ENCODE data around the gene TRIM23.
A peak's percentile ranks its signal among the peaks of the same experiment; 100 is the strongest.

The TRIM23 gene

DNA sequence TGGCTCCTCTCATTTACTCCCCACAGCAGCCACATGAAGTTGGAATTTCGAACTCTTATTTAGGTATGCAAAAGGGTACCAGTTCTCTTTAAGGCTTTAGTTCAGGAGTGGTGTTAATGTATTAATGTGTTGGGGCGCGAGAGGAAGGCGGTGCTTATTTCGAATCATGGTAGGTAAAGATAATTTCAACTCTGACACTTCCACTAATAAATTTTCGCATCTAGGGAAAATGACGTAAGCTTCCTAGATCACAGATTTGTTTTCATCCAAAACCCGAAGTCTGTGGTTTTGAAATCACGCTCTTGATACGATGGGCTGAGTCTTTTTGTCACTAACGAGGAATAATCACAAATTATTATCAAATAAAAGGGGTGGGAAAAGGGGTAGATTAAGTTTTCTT, 60.4 kb downstream of the TRIM23 start:
- no peak for DNase-seq

DNA sequence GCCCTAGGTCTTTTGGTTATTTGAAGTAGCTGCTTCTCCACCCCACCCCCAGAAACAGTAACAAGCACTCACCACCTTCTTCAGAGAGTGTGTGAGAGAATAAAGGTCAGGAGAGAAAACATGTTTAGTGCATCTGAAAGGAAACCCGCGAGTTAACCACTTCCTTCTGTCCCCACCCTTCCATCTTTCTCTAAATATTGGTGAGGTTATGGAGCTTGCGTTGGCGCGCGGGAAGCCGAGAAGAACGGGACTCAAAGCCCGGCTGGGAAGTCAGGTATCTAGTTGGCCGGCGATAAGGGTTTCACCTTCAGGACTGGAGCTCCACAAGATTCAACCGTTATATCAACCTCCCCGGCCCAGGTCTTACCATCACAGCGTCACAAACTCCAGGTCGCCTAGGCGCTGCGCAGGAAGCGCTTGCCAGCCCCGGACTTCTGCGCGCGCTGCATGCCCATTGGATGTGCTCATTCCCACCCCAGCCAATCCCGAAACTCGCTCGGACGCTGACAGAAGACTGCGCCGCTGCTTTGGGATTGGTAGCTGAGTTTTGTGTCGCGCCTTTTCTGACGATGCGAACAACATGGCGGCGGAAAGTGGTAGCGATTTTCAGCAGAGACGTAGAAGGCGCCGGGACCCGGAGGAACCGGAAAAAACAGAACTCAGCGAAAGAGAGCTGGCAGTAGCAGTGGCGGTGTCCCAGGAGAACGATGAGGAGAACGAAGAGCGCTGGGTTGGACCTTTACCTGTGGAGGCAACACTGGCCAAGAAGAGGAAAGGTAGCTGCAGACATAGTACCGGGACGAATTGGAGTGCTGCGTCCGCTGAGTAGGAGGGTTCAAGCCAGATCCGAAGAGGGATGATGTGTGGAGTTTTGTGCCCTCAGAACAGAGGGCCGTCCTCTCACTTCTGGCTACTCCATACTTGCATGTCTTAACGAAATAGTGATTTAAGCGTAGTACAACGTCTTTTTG, 61.1 kb downstream of the TRIM23 start, which contains the start of the genes CENPK and PPWD1:
Gene CENPK, minus strand, starts transcription at position 438 of the 971 bp plus-strand sequence. CDS start 8,261 bp downstream, outside the sequence.
Gene PPWD1, plus strand, starts transcription at position 566 of the 971 bp plus-strand sequence. Its CDS starts 15 bp downstream, at position 581.
- peak; percentile 97 for DNase-seq

DNA sequence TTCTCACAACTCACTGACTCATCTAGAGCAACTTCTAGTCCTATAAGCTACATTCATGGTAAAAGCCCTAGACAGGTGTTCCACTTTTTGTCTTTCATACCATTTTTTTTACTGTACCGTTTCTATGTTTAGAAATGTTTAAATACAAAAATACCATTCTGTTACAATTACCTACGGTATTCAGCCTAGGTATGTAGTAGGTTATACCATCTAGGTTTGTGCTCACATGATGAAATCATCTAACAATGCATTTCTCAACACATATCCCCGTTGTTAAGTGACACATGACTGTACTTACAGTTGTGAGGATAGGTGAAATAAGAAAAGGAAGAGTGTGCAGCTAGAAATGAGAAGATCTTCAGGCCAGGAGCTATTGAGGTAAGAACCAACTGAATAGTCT, 67.4 kb downstream of the TRIM23 start:
- no peak for DNase-seq

- no peak for DNase-seq
Observed at GRCh38 chr5:65556181-65556580, 68.0 kb downstream of the TRIM23 start.

GRCh38 chr5:65555287-65555686, 68.8 kb downstream of the TRIM23 start:
- peak; percentile 4 for DNase-seq

GRCh38 chr5:65553941-65554340, 70.2 kb downstream of the TRIM23 start:
- no peak for DNase-seq

DNA sequence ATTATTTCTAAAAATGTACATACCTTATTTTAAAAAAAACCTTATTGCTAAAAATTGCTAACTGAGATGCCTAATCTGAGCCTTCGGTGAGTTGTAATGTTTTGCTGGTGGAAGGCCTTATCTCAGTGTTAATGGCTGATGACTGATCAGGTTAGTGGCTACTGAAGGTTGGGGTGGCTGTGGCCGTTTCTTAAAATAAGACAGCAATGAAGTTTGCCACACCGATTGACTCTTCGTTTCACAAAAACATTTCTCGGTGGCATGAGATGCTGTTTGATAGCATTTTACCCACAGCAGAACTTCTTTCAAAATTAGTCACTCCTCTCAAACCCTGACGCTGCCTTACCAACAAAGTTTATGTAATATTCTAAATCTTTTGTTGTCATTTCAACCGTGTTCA, 75.9 kb downstream of the TRIM23 start:
- DNase-seq, result no peak

DNA sequence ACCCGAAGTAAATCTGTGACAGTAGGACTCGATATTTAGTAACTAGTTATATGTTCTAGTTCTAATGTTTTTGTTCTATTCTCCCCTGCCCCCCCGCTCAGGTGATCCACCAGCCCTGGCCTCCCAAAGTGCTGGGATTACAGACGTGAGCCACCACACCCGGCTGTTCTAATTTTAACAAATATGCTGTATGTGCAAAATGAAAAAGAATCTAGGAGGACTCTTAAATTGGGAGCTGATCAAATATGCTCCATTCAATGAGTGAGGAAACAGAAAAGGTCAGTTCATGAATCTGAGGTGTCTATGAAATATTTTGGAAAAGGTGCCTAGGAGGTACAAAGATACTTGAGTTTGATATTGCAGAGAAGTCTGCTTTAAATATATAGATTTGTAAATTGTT, 78.0 kb downstream of the TRIM23 start:
- DNase-seq, result no peak

DNA sequence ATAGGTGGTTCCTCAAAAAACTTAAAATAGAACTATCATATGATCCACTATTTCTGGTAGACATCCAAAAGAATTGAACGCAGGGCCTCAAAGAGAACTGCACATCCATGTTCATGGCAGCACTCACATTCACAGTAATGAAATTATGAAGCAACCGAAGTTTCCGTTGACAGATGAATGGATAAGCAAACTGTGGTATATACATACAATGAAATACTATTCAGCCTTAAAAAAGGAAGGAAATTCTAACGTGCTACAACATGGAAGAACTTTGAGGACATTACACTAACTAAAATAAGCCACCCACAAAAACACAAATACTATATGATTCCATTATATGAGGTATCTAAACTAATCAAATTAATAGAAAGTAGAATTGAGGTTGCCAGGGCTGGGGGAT, 79.7 kb downstream of the TRIM23 start:
- DNase-seq, result no peak

GRCh38 chr5:65539827-65540226, 84.3 kb downstream of the TRIM23 start:
- no peak for DNase-seq

All from EL (cell line).